HG03045 (cell line): ENCODE data around the gene TRRAP.

Experiments
- ATAC-seq: cut with Tn5 transposase; IDR thresholded peaks from one replicate; pipeline ENCODE4 v1.9.1; 2021; ENCODE audit warnings: mild to moderate bottlenecking, moderate library complexity; ENCODE audit not compliant: unreplicated experiment

TRRAP gene

GRCh38 chr7:98944386-98944785 lies 66.1 kb downstream of the TRRAP start:
- ATAC-seq = no peak

- no peak for ATAC-seq
Observed at GRCh38 chr7:98945852-98946251, 67.5 kb downstream of the TRRAP start.

- ATAC-seq = no peak
Observed at GRCh38 chr7:98946389-98946788, 68.1 kb downstream of the TRRAP start.

- ATAC-seq = no peak
Observed at GRCh38 chr7:98949336-98950044, 71.2 kb downstream of the TRRAP start.

GRCh38 chr7:98955992-98956391 lies 77.7 kb downstream of the TRRAP start:
- ATAC-seq = no peak

- no peak for ATAC-seq
Observed at GRCh38 chr7:98956469-98956868, 78.1 kb downstream of the TRRAP start.

- no peak for ATAC-seq
Observed at GRCh38 chr7:98956937-98957336, 78.6 kb downstream of the TRRAP start.

GRCh38 chr7:98957766-98958165 lies 79.4 kb downstream of the TRRAP start:
- ATAC-seq = no peak

GRCh38 chr7:98958968-98959367 lies 80.6 kb downstream of the TRRAP start:
- ATAC-seq = no peak

- ATAC-seq = no peak
Observed at GRCh38 chr7:98963305-98963704, 85.0 kb downstream of the TRRAP start.

- no peak for ATAC-seq
Observed at GRCh38 chr7:98964596-98964995, 86.3 kb downstream of the TRRAP start.

GRCh38 chr7:98968621-98969020 lies 90.3 kb downstream of the TRRAP start:
- no peak for ATAC-seq

- ATAC-seq = no peak
Observed at GRCh38 chr7:98969386-98969785, 91.1 kb downstream of the TRRAP start.

- ATAC-seq = no peak
Observed at GRCh38 chr7:98970016-98970615, 91.8 kb downstream of the TRRAP start.

- no peak for ATAC-seq
Observed at GRCh38 chr7:98970805-98971204, 92.5 kb downstream of the TRRAP start.

GRCh38 chr7:98974205-98974604 lies 95.9 kb downstream of the TRRAP start:
- no peak for ATAC-seq

- no peak for ATAC-seq
Observed at GRCh38 chr7:98974906-98975816, 96.8 kb downstream of the TRRAP start.

GRCh38 chr7:98976396-98977185 lies 98.3 kb downstream of the TRRAP start:
- ATAC-seq = no peak

GRCh38 chr7:98978672-98979071 lies 100.3 kb downstream of the TRRAP start:
- ATAC-seq = no peak

- ATAC-seq = no peak
Observed at GRCh38 chr7:98981701-98982100, 103.4 kb downstream of the TRRAP start.

- no peak for ATAC-seq
Observed at GRCh38 chr7:98982686-98983085, 104.4 kb downstream of the TRRAP start.
